UCSD-AML1 (cell line): ENCODE measurements around the gene TOMM7.
"Not testable (repeated sequence)": the region's sequence is repeated elsewhere in the genome, so short reads cannot be mapped to it uniquely, and the experiment has no call there.

Experiments
- DNase-seq: peaks from one replicate; lab custom pipeline; 2025; ENCODE audit not compliant: unreplicated experiment; lab: John Stamatoyannopoulos, UW

The TOMM7 gene

DNA sequence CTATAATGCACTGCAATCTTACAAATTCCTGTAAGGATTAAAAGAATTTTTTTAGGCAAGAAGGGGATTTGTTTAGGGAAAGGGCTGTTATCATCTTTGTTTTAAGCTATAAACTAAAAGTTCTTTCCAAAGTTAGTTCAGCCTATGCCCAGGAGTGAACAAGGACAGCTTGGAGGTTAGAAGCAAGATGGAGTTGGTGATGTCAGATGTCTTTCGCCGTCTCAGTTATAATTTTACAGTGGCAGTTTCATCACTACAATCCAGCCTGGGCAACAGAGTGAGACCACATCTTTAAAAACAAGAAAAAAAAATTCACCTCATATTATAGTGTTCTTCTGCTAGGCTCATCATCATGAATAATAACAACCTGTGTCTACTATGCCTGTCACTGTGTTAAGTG lies 2.1 kb upstream of the TOMM7 start:
- no peak for DNase-seq

GRCh38 chr7:22823142-22823497 lies 471 bp upstream of the TOMM7 start:
- no peak for DNase-seq

- DNase-seq = no peak
Observed at GRCh38 chr7:22821702-22822485, 755 bp downstream of the TOMM7 start.

GRCh38 chr7:22819476-22819875 lies 3.2 kb downstream of the TOMM7 start:
- no peak for DNase-seq

DNA sequence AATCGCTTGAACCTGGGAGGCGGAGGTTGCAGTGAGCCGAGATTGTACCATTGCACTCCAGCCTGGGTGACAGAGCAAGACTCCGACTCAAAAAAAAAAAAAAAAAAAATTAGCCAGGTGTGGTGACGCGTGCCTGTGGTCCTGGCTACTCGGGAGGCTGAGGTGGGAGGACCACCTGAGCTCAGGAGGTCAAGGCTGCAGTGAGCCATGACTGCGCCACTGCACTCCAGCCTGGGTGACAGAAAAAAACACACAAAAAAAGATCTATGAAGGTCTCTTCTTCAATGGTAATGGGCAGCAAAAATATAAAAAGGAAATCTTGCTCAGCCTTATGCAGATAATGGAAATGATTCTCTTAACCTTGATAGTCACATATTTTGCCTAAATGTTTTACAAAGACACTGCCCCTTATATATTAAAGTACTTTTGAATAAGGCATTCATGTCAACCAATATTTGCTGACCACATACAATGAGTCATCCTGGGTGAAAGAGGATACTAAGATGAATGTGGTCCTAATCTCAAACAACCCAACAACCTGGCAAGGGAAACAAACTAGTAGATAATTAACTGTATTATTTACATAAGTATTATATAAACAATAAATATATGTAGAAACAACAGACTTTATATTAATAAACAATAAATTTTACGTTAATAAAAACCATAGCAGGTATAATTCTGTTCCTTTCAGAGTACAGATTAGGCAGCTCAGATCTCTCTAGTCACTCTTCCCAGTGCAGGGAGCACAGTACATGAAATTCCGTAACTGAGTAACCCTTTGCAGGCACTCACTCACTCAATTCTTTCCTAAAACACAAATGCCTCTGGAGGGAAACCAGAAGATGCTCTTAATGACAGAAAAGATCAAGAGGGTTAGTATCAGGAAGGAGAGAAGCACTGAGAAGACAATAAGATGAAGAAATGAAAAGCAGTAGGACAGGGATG lies 8.1 kb downstream of the TOMM7 start:
- no peak for DNase-seq

- no peak for DNase-seq
Observed at GRCh38 chr7:22812353-22812752, 10.3 kb downstream of the TOMM7 start.

DNA sequence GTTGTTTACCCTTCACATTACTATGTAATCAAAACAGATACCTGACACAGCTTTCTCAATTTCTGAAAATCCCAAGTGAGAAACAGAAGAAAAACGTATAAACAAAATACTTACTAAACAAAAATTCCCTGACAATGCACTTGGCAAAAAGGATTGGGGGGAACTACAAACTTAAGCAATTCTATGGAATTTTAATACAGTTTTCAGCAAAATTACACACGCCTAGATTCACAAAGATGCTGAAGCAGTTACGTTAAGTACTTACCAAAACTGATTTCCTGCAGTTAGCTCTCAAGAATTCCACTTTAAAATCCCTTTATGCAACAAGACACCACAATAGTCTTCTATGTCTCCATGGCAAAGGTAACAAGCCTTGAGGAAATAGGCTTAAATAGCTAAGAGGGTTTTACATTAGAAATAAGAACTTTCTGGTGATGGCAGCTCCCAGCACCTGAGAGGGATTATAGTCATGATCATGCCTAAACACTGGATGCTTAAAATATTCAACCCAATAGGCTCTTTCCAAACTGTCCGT lies 10.8 kb downstream of the TOMM7 start:
- no peak for DNase-seq

DNA sequence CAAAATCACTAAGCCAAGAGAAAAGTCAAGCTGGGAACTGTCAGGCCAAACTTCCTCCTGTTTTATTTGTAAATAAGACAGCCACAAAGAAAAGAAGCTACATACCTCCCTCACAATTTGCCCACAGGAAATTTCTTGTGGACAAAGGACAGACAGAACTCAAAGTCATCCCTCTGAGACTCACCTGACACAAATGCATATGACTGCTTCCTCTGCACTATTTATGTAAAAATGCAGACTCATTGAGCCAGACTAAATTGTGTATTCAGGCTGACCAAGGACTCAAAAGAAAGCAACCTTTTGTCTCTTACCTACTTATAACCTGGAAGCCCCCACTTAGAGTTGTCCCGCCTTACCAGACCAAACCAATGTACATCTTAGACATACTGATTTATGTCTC lies 11.8 kb downstream of the TOMM7 start:
- no peak for DNase-seq

GRCh38 chr7:22809902-22810642 lies 12.6 kb downstream of the TOMM7 start:
- DNase-seq = no peak

DNA sequence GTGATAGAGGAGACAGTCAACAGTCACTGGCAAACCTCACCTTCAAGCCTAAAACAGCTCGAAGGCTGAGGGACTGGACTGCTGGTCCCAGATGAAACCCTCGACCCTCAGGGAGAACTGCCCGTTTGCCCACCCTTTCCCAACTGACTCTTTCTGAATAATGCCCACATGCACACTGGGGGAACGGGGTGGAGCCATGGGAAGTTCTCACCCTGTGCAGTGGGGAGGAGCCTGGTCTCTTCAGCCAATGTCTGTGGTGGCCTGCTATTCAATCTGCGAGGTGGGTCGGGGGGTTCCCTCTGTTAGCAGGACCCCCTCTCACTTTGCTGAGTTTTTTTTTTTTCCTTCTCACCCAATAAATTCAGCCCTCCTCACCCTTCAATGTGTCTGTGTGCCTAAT lies 14.5 kb downstream of the TOMM7 start:
- DNase-seq = no peak

GRCh38 chr7:22806752-22807151 lies 15.9 kb downstream of the TOMM7 start:
- DNase-seq = no peak

DNA sequence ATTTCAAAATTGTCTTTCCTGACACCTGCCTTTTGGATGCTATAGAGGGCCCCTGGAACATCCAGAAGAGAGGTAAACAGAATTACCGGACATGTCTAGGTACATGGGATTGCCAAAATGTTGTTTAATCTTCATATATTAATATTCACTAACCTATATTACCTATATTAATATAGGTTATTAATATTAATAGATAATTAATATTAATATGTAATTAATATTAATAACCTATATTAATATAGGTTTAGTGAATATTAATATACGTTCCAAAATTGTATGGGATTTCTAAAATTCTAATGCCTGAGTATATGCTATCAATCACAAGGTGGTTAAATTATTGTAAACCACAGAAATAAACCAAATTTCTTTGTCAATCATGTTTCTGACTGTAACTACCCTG lies 17.4 kb downstream of the TOMM7 start:
- no peak for DNase-seq

DNA sequence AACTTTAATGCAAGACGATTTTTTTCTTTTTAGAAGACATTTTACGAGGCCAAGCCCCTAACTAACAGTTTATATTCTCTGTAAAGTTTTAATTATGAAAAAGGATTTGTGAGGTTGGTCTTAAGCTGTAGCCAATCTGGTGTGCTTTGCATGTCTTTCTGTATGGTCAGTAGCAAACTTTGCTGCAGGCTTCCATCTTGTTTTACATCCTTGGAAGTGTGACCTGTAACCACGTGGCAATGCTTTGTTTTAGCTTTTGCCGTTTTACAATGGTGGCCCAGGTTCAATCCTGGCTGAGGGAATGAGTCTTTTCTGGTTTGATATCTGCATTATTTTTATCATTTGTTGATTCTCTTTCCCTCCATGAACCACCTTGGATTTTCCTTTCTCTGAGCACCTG lies 19.8 kb downstream of the TOMM7 start:
- DNase-seq = not testable (repeated sequence)

DNA sequence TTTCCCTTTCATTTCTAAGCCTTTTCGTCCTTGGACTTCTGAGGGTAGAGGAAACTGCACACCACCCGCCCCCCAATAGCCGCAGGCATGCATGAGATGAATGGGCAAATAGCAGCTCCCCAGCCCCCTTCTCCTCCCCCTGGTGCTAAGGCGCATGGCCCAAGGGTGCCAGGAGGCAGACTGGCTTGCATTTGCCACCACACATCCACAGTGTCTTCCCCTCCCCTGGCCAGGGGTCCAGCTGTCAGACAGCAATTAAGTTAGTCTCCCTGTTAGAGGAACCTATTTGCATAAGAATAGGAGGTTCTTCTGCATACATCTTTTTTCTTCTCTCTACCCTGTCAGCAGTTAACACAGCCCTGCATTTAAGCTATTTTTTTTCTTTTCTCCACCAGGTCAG lies 20.2 kb downstream of the TOMM7 start:
- no peak for DNase-seq

DNA sequence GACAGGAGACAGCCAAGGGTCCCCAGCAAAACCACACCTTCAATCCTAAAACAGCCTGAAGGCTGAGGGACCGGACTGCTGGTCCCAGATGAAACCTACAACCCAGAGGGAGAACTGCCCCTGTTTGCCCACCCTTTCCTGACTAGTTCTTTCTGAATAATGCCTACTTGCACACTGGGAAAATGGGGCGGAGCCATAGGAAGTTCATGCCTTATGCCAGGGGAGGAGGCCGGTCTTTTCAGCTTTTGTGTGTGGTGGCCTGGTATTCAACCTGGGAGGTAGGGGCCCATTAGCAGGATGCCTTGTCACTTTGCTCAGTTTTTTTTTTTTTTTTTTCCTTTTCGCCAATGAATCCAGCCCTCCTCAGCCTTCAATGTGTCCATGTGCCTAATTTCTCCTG lies 20.7 kb downstream of the TOMM7 start:
- no peak for DNase-seq

- DNase-seq = no peak
Observed at GRCh38 chr7:22799633-22800032, 23.0 kb downstream of the TOMM7 start.

DNA sequence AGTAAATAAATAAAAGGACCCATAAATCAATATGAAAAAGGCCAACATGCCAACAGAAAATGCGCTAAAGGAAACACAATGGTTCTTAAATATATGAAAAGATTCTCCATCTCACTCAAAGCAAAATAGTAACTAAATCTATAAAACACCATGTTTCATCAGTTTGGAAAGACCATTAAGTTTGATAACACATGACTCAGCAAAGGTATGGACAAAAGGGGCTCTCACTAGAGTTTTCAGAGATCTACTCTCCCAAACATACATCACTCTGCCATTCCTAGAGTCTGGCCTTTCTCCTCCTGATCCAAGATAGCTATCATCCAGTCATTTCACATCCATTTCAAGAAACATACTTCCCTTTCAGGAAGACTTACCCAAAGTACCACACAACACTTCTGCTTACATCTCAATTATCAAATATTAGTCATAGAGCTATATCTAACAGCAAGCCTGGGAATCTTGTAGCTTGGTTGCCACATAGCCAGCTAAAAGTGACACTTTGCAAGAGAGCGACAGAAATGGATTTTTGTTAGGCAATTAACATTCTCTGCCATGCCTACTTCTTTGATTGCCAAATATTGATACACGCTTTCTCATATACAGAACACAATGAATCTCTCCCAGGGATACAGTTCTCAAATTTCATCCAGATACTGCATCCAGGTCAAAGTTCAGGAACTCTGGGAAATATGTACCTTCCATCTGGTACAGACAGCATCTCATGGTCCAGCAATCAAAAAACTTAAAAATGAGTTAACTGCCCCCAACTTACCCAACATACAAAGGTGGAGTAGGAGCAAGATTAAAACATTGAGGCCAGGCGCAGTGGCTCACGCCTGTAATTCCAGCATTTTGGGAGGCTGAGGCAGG lies 28.8 kb downstream of the TOMM7 start:
- DNase-seq = no peak

DNA sequence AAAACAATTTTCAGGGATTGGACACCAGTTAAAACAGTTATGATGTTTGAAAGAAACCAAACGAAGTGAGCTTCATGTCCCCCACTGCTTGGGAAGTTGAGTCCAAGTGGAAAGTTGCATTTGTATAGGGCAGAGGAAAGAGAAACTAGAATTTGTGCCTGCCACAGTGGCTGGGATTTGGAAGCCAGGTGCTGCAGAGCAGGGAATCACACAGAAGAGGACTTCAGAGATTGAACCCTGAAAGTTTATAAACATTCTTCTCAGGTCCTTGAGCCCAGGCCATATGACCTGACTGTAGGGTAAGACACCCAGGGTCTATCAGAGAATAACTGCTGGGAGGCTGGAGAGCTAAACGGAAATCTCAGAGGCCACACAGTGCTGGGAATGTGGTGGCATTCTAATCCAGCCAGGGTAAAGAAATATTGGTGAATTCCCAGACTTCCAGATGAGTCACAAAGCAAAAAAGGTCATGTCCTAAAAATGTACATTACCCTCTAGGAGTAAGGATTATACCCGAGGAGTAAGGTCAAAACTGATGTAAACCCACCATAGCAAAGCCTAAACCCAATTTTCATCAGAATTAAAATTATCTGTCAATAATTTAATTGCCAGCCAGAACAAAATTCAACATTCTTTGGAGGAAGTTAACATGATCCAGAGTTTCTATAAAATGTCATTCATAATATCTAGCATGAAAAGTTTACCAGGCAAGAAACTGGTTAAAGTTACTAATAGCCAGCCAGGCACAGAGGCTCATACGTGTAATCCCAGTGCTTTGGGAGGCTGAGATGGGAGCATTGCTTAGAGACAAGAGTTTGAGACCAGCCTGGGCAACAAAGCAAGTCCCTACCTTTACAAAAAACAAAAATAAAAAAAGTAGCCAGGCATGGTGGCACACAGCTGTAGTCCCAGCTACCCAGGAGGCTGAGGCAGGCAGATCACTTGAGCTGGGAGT lies 31.2 kb downstream of the TOMM7 start:
- no peak for DNase-seq

GRCh38 chr7:22790640-22791039 lies 32.0 kb downstream of the TOMM7 start:
- DNase-seq = not testable (repeated sequence)
